ENCODE measurements around the gene FAM162A. TPM values are rescaled to one million over a fixed set of nuclear protein-coding genes. Genes with fewer than 3 reads are reported as not detected.

Gene FAM162A
- total and polyA plus RNA-seq, 9 of the 15 experiments (the other 6 are each of a cell fraction or from before 2014, with no cell fraction given): 37.5 to 211 (median 101) TPM

DNA sequence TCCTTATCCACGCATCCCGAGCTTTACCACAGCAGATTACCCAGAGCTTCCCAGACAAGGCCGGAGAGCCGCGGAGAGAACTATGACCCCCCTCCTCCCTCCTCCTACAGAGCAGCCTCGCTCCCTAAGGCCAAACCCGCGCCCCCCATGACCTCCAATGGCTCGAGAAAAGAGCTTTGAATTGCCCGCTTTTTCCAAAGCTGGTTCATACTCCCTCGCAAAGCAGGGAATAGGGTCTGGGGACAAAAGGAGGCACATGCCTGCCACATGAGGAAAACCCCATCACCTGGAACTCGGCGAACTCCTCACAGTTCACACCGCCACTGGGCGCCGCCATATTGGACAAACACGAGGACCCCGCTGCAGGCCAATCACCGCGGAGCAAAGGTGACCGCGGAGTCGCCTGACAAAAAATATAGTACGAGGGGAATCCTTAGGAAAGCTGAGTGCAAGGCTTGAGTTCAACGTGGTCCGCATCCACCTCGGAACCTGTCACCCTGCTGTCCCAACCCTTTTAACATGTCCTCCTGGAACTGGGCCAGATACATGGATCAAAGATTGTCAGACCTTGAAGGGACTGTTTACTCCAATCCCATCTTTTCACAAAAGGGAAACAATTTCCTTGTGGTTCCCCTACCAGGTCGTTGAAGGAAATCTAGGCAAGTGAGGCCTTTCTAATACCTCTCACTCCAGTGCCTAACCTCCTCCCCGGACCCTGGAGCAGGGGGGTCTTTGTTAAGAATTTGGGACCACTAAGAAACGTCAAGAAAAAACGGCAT, 905 bp upstream of the FAM162A start, which contains the start of gene MIX23:
Gene MIX23 (minus strand): TSS at position 344 of the 779 bp plus-strand sequence. CDS start 7 bp downstream, at position 337.
- H3K27me3 ChIP-seq (ENCODE audit: control insufficient read depth in 2 of 2, insufficient read depth in 2 of 2, low read length in 2 of 2): no peaks in the 10 kb centered on the region
- ChIA-PET POLR2A (interaction anchor here (0.6 to 2.8 kb wide), 4 partner anchors 33 to 313 kb away, joined by 3 to 10 read pairs (median 3); partner anchors contain the start of gene WDR5B), CTCF (ENCODE audit: low intra/inter-chr PET ratio) (no interaction called here)
- in situ Hi-C loops (cut with MboI) (no loop called here), intact Hi-C loops (cut with micrococcal nuclease) (no loop called here)
- peaks cover 98% of the 10 kb centered on the region for H3K79me2 ChIP-seq (ENCODE audit: control insufficient read depth, insufficient read depth, low read length)
- no peaks in the 10 kb centered on the region for H4K20me1 ChIP-seq (replicated peaks; ENCODE audit: control insufficient read depth, insufficient read depth, low read length)
- H3K9ac ChIP-seq (ENCODE audit: insufficient read depth in 1 of 2, low read depth in 2 of 2, low read length in 2 of 2): peak within 1 kb of the TSS; percentile 85 to 94
- no TSS peak for BruUV-seq (replicated peaks)
- H3K4me3 ChIP-seq: peak within 1 kb of the TSS; percentile 97
- ATAC-seq (peak; percentile 77), DNase-seq (ENCODE audit: extremely low read depth in 1 of 4, low spot score in 3 of 4) (peak; percentile 75 to 89 (median 80)), FAIRE-seq (peak; percentile 67)
- H3K9me1 ChIP-seq (ENCODE audit: control insufficient read depth, insufficient read depth, low read length): no peaks in the 10 kb centered on the region
- H2AFZ ChIP-seq (ENCODE audit: low read depth, low read length): peak within 1 kb of the TSS; percentile 95
- H3K9me3 ChIP-seq (replicated peaks; ENCODE audit: control insufficient read depth, insufficient read depth, low read depth, low read length): no peaks in the 10 kb centered on the region
- peaks cover 50% of the 10 kb centered on the region for H3K36me3 ChIP-seq (ENCODE audit: control insufficient read depth, insufficient read depth, low read length)
- peak within 1 kb of the TSS; percentile 73 for H3K27ac ChIP-seq (ENCODE audit: extremely low read depth, low read depth, low read length)
- H3K4me2 ChIP-seq (ENCODE audit: insufficient read depth, low read length): peak within 1 kb of the TSS; percentile 85
- H3K4me1 ChIP-seq (replicated peaks in 1 of 2; ENCODE audit: control insufficient read depth in 2 of 2, insufficient read depth in 2 of 2, low read length in 2 of 2): peaks cover 0 to 6% of the 10 kb centered on the region in 2 experiments; a peak in 2 of 5 replicates
- WGBS (ENCODE audit: insufficient coverage, low coverage, missing lambda C conversion rate): under 1% methylated on average over 21 of the region's 31 CpGs
- no peak for TF ChIP-seq ARHGAP35 (IDR thresholded peaks at IDR 0.05; ENCODE audit: partially characterized antibody)
- peak; percentile 55 for TF ChIP-seq L3MBTL2 (IDR thresholded peaks at IDR 0.05)
- 0 out of 2 replicates have a peak, but pooled peaks have one; percentile 6 for TF ChIP-seq POLR2H (tag; IDR thresholded peaks at IDR 0.05; ENCODE audit: low read depth)
- no peak for TF ChIP-seq ZFP30 (CRISPR knock-in tag; IDR thresholded peaks at IDR 0.05; ENCODE audit: borderline replicate concordance)
- TF ChIP-seq TAF1 (IDR thresholded peaks at IDR 0.05; ENCODE audit: control insufficient read depth, extremely low read depth, insufficient read depth, low read length, severe bottlenecking): peak; percentile 92
- no peak for TF ChIP-seq NR2C2 (CRISPR knock-in tag; IDR thresholded peaks at IDR 0.05)
- TF ChIP-seq NR2C2 (tag; IDR thresholded peaks at IDR 0.05): peak; percentile 75
- no peak for TF ChIP-seq KAT8 (IDR thresholded peaks at IDR 0.05; ENCODE audit: low read depth)
- TF ChIP-seq HDAC2 (IDR thresholded peaks at IDR 0.05): peak; percentile 89
- TF ChIP-seq, protein P1, sequence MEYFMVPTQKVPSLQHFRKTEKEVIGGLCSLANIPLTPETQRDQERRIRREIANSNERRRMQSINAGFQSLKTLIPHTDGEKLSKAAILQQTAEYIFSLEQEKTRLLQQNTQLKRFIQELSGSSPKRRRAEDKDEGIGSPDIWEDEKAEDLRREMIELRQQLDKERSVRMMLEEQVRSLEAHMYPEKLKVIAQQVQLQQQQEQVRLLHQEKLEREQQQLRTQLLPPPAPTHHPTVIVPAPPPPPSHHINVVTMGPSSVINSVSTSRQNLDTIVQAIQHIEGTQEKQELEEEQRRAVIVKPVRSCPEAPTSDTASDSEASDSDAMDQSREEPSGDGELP (CRISPR knock-in tag; IDR thresholded peaks at IDR 0.05; ENCODE audit: borderline replicate concordance): peak; percentile 68; the same call in 1 of the 2 replicates
- TF ChIP-seq ZNF584 (CRISPR knock-in tag; IDR thresholded peaks at IDR 0.05; ENCODE audit: low read depth): 0 out of 2 replicates have a peak, but pooled peaks have one; percentile 21
- TF ChIP-seq CC2D1A (IDR thresholded peaks at IDR 0.05): peak; percentile 97
- TF ChIP-seq, protein P2, sequence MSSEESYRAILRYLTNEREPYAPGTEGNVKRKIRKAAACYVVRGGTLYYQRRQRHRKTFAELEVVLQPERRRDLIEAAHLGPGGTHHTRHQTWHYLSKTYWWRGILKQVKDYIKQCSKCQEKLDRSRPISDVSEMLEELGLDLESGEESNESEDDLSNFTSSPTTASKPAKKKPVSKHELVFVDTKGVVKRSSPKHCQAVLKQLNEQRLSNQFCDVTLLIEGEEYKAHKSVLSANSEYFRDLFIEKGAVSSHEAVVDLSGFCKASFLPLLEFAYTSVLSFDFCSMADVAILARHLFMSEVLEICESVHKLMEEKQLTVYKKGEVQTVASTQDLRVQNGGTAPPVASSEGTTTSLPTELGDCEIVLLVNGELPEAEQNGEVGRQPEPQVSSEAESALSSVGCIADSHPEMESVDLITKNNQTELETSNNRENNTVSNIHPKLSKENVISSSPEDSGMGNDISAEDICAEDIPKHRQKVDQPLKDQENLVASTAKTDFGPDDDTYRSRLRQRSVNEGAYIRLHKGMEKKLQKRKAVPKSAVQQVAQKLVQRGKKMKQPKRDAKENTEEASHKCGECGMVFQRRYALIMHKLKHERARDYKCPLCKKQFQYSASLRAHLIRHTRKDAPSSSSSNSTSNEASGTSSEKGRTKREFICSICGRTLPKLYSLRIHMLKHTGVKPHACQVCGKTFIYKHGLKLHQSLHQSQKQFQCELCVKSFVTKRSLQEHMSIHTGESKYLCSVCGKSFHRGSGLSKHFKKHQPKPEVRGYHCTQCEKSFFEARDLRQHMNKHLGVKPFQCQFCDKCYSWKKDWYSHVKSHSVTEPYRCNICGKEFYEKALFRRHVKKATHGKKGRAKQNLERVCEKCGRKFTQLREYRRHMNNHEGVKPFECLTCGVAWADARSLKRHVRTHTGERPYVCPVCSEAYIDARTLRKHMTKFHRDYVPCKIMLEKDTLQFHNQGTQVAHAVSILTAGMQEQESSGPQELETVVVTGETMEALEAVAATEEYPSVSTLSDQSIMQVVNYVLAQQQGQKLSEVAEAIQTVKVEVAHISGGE (CRISPR knock-in tag; IDR thresholded peaks at IDR 0.05): no peak; a peak in 1 of 6 replicates
- TF ChIP-seq RB1 (IDR thresholded peaks at IDR 0.05; ENCODE audit: low read depth): peak; percentile 54; the same call in 1 of the 2 replicates
- peak; percentile 44 for TF ChIP-seq PKNOX1 (IDR thresholded peaks at IDR 0.05)

Measured in K562 (cell line).